OCI-LY3 (cell line): ENCODE measurements around the gene IFT27.
A peak's percentile ranks its signal among the peaks of the same experiment; 100 is the strongest.

Experiments used
- H2AFZ ChIP-seq: fragments of 200-600, 300-600 bp; shearing (Covaris generic); 2 replicates; pipeline ENCODE4 v1.6.0; 2014; ENCODE audit warnings: antibody characterized with exemption, low read depth, low read length
- H3K27ac ChIP-seq: fragments of 200-600, 300-600 bp; sonication (generic); 2 replicates; pipeline ENCODE4 v1.5.1; 2014; ENCODE audit warnings: mild to moderate bottlenecking, low read length, moderate library complexity, mixed read lengths
- H3K27me3 ChIP-seq: fragments of 200-600, 300-600 bp; sonication (generic); 2 replicates; pipeline ENCODE4 v1.6.1; 2014; ENCODE audit warnings: low read depth, low read length, mixed read lengths
- H3K36me3 ChIP-seq: fragments of 200-600, 300-600 bp; sonication (generic); replicated peaks from 2 replicates; pipeline ENCODE3; 2014; ENCODE audit warnings: low read depth, low read length, mixed read lengths
- H3K4me1 ChIP-seq: fragments of 300-600, 200-600 bp; sonication (generic); 2 replicates; pipeline ENCODE4 v1.6.1; 2014; ENCODE audit warnings: low read length, mixed read lengths
- H3K4me2 ChIP-seq: fragments of 200-600, 300-600 bp; sonication (generic); 2 replicates; pipeline ENCODE4 v1.6.1; 2014; ENCODE audit warnings: low read length, mixed read lengths
- H3K4me3 ChIP-seq: fragments of 300-600, 200-600 bp; sonication (generic); 2 replicates; pipeline ENCODE4 v1.5.1; 2014; ENCODE audit warnings: antibody characterized with exemption, mild to moderate bottlenecking, low read length, moderate library complexity
- H3K79me2 ChIP-seq: fragments of 300-600, 200-600 bp; shearing (Covaris generic); 2 replicates; pipeline ENCODE4 v1.6.1; 2014; ENCODE audit warnings: mild to moderate bottlenecking, low read length, mixed read lengths
- H3K9ac ChIP-seq: fragments of 300-600, 200-600 bp; shearing (Covaris generic); 2 replicates; pipeline ENCODE4 v1.6.0; 2014; ENCODE audit warnings: mild to moderate bottlenecking, low read length, moderate library complexity
- H3K9me3 ChIP-seq: fragments of 200-600, 300-600 bp; shearing (Covaris generic); 2 replicates; pipeline ENCODE4 v1.6.1; 2014; ENCODE audit warnings: low read length, mixed read lengths; ENCODE audit not compliant: insufficient read depth
- H4K20me1 ChIP-seq: fragments of 200-600, 300-600 bp; sonication (generic); 2 replicates; pipeline ENCODE4 v1.6.1; 2016; ENCODE audit warnings: low read length, mixed read lengths; ENCODE audit not compliant: insufficient read depth
- EZH2phosphoT487 ChIP-seq: fragments of 200-600 bp; shearing (Covaris generic); IDR thresholded peaks from 2 replicates; pipeline ENCODE4 v1.6.1; 2018; ENCODE audit warnings: antibody characterized with exemption, mixed run types, low read depth
- TF ChIP-seq, protein P1 (sequence below): fragments of 200-600, 300-600 bp; sonication (generic); IDR thresholded peaks from 2 replicates; pipeline ENCODE4 v1.5.1; 2014; ENCODE audit warnings: antibody characterized with exemption, low read length, low read depth

Gene IFT27

DNA sequence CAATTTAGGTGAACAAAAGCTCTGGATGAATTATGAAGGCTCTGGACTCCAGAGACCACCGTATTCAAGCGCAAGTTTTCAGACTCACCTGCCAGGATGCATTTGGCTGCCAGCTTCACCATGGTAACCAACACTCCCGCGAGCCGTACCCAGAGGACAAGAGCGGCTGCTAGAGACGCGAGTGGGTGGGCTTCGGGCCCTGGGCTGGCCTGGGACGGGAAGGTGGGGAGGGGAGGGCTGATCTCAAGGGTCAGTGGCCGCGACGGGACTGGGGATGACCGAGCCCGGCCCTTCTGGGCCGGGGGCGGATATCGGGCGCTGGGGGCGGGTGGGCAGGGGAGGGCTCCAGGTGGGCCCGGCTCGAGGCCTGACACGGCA lies 344 bp downstream of the IFT27 start:
- H3K4me2 ChIP-seq: peak overlapping the region; percentile 78
- H3K9me3 ChIP-seq: no peaks in the 10 kb centered on the region
- peaks cover 13% of the 10 kb centered on the region for H3K4me1 ChIP-seq
- no peaks in the 10 kb centered on the region for H3K79me2 ChIP-seq
- H3K27me3 ChIP-seq: 0 out of 2 replicates have a peak, but pooled peaks cover 4% of the 10 kb centered on the region
- peak overlapping the region; percentile 90 for H3K4me3 ChIP-seq
- H3K9ac ChIP-seq: peak overlapping the region; percentile 74
- peak overlapping the region; percentile 32; the same call in 1 of the 2 replicates for H2AFZ ChIP-seq
- H3K27ac ChIP-seq: no peak overlapping the region
- H4K20me1 ChIP-seq: no peaks in the 10 kb centered on the region
- H3K36me3 ChIP-seq: no peaks in the 10 kb centered on the region
- TF ChIP-seq, protein P1, sequence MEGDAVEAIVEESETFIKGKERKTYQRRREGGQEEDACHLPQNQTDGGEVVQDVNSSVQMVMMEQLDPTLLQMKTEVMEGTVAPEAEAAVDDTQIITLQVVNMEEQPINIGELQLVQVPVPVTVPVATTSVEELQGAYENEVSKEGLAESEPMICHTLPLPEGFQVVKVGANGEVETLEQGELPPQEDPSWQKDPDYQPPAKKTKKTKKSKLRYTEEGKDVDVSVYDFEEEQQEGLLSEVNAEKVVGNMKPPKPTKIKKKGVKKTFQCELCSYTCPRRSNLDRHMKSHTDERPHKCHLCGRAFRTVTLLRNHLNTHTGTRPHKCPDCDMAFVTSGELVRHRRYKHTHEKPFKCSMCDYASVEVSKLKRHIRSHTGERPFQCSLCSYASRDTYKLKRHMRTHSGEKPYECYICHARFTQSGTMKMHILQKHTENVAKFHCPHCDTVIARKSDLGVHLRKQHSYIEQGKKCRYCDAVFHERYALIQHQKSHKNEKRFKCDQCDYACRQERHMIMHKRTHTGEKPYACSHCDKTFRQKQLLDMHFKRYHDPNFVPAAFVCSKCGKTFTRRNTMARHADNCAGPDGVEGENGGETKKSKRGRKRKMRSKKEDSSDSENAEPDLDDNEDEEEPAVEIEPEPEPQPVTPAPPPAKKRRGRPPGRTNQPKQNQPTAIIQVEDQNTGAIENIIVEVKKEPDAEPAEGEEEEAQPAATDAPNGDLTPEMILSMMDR: no peak
- no peak for TF ChIP-seq EZH2phosphoT487

DNA sequence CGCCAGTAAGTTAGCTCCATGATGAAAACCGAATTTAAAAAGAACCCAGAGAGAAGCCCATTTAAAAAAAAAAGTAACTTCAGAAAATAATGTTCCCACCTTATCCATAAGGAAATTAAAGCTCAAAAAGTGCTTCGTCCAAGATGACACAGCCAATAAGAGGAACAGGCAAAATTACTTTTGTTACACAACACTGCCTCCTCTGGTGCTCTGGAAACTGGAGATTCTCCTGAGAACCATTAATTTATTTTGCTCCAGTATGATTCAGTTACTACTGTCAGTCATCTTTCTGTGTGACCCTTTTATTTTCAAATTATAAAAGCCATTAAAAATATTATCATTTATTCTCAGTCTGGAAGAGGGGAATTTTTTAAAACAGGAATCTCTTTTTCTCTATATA lies 2.0 kb downstream of the IFT27 start:
- H3K27me3 ChIP-seq: no peaks in the 10 kb centered on the region
- H3K4me1 ChIP-seq: peaks cover 13% of the 10 kb centered on the region
- H3K9me3 ChIP-seq: no peaks in the 10 kb centered on the region
- no peaks in the 10 kb centered on the region for H4K20me1 ChIP-seq
- H3K9ac ChIP-seq: no peak overlapping the region
- H3K36me3 ChIP-seq: no peaks in the 10 kb centered on the region
- TF ChIP-seq EZH2phosphoT487: no peak
- TF ChIP-seq, protein P1: peak; percentile 43
- H3K4me3 ChIP-seq: no peak overlapping the region
- H2AFZ ChIP-seq: no peak overlapping the region
- no peaks in the 10 kb centered on the region for H3K79me2 ChIP-seq
- H3K4me2 ChIP-seq: no peak overlapping the region
- no peak overlapping the region for H3K27ac ChIP-seq

DNA sequence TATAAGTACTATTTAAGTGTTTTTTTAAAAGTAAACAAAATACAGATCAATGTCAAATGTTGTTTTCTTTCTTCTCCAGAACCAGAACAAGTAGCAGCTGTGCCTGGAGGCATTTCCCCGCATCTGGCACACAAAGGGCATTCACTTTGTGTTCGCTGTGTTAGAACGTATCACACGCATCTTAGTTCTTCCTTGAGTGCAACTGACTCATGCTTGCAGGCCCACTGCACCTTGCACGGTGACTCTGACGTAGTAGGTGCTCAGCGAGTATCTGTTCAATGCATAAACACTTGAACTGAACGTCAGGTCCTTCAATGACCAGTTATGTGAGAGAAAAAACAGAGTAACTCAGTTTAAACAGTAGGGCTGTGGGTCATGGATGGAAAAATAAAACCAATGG lies 3.5 kb downstream of the IFT27 start:
- H3K27ac ChIP-seq: no peak overlapping the region
- no peaks in the 10 kb centered on the region for H3K79me2 ChIP-seq
- H3K9ac ChIP-seq: no peak overlapping the region
- TF ChIP-seq, protein P1: no peak
- TF ChIP-seq EZH2phosphoT487: no peak
- H3K4me1 ChIP-seq: peaks cover 13% of the 10 kb centered on the region
- H2AFZ ChIP-seq: no peak overlapping the region
- no peaks in the 10 kb centered on the region for H3K36me3 ChIP-seq
- H3K4me3 ChIP-seq: no peak overlapping the region
- H4K20me1 ChIP-seq: no peaks in the 10 kb centered on the region
- H3K27me3 ChIP-seq: no peaks in the 10 kb centered on the region
- no peak overlapping the region for H3K4me2 ChIP-seq
- H3K9me3 ChIP-seq: no peaks in the 10 kb centered on the region

DNA sequence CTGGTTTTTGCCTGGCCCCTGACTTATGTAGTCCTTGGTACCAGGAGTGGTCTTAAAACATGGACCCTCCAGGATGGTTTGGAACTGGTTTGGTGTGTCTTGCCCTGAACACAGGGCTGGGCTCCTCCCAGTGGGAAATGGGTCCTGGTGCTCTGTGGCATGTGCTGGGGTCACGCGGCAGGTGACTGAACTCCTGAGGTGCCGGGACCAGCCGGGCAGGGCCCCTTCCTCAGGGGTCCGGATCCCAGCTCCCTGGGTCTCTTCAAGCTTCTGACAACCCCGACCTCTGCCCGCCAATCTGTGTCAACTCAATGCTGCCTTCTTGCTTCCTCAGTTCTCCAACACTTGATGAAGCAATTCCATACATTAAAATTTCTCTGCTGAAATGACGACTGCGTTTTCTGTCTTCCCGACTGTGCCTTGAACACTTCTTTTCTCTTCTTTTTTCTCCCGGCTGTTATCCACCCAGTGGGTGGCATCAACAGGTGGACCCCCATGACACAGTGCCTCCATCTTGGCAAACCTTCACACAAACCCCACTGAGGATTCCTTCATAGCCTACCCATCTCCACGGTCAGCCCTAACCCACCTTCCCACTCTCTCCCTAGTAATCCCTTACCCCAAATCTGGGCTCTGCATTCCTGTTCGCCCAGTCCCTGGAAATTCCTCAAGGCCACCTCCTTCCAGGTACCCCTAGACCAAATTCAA lies 4.4 kb downstream of the IFT27 start:
- no peaks in the 10 kb centered on the region for H3K9me3 ChIP-seq
- H3K27me3 ChIP-seq: no peaks in the 10 kb centered on the region
- H3K4me2 ChIP-seq: no peak overlapping the region
- no peak overlapping the region for H3K4me3 ChIP-seq
- no peaks in the 10 kb centered on the region for H3K79me2 ChIP-seq
- H3K27ac ChIP-seq: no peak overlapping the region
- H3K4me1 ChIP-seq: peaks cover 8% of the 10 kb centered on the region
- no peak for TF ChIP-seq EZH2phosphoT487
- TF ChIP-seq, protein P1: no peak
- no peaks in the 10 kb centered on the region for H4K20me1 ChIP-seq
- H3K36me3 ChIP-seq: no peaks in the 10 kb centered on the region
- no peak overlapping the region for H3K9ac ChIP-seq
- H2AFZ ChIP-seq: no peak overlapping the region
